Measurements from ENCODE around the gene UBAC2. TPM values are rescaled to one million over a fixed set of nuclear protein-coding genes. Genes with fewer than 3 reads are reported as not detected.
A peak's percentile ranks its signal among the peaks of the same experiment; 100 is the strongest.

UBAC2 gene
- total and polyA plus RNA-seq, 2 donors (not counting 3 experiments of a cell fraction or from before 2014, with no cell fraction given): 45.7 to 54.4 TPM

DNA sequence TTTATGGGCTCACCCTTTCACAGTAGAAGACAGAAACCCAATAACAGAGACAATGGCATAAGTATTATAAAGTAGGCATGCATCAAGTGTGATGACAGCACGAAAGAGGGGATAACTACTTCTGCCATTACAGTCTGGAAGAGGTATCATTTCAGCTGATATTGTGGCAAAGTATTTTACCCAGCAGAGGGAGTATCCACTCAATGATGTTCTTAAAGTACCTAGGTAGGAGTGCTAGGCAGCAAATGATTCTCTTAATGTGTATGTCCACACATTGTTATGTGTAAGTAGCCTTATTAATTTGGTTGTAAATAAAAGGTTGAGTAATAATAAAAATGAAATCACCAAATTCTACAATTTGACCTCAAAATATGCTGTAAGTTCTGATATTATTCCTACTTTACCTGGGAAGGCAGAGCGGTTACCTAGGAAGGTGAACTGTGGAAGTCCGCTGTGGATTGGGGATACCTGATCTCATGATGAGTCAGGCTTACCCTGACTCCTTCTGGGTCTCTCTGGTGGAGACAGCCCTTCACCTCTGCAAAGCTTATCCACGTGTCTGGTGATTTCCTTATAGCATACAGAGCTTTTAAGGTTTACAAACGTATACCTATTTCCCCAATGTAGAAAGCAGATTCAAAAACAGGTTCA lies 4.1 kb upstream of the UBAC2 start:
- CTCF ChIA-PET: interaction anchor here (1.0 to 8.2 kb wide), 5 partner anchors 10 to 209 kb away, joined by 3 to 65 read pairs (median 5); no protein-coding TSS in a partner anchor
- Histone ChIP-seq H3K9me1 (replicated peaks; ENCODE audit: control insufficient read depth, extremely low read depth, insufficient read depth, low read length) (no peaks in the 10 kb centered on the region), H3K9ac (replicated peaks; ENCODE audit: extremely low read depth, insufficient read depth, low read length) (no peak overlapping the region), H3K4me3 (replicated peaks in 1 of 3; ENCODE audit: insufficient read depth in 1 of 3, low read depth in 1 of 3, low read length in 3 of 3) (no peak overlapping the region), H3K9me3 (replicated peaks; ENCODE audit: control insufficient read depth, insufficient read depth, low read length) (no peaks in the 10 kb centered on the region), H3K4me2 (ENCODE audit: insufficient read depth, low read length) (no peak overlapping the region), H3K4me1 (ENCODE audit: control insufficient read depth, extremely low read depth, insufficient read depth, low read length) (no peaks in the 10 kb centered on the region), H3K36me3 (ENCODE audit: control insufficient read depth in 2 of 2, extremely low read depth in 1 of 2, insufficient read depth in 2 of 2, low read length in 2 of 2) (no peaks in the 10 kb centered on the region), H4K20me1 (replicated peaks; ENCODE audit: control insufficient read depth, extremely low read depth, insufficient read depth, low read length) (no peaks in the 10 kb centered on the region), H2AFZ (ENCODE audit: low read depth, low read length) (no peak overlapping the region), H3K27ac (ENCODE audit: insufficient read depth, low read depth, low read length) (no peak overlapping the region), H3K27me3 (ENCODE audit: control insufficient read depth in 2 of 2, insufficient read depth in 2 of 2, low read length in 2 of 2) (peaks cover under 1 to 3% of the 10 kb centered on the region in 2 experiments), H3K79me2 (ENCODE audit: control insufficient read depth, insufficient read depth, low read length) (peaks cover 6% of the 10 kb centered on the region)
- no peak for TF ChIP-seq POLR2AphosphoS5 (IDR thresholded peaks at IDR 0.05; ENCODE audit: insufficient read depth, low read depth, low read length)
- TF ChIP-seq GATA2 (IDR thresholded peaks at IDR 0.05; ENCODE audit: insufficient read depth, insufficient read length, low read depth, low read length): no peak
- TF ChIP-seq EZH2 (IDR thresholded peaks at IDR 0.05; ENCODE audit: borderline replicate concordance, low read depth, low read length, severe bottlenecking): no peak
- TF ChIP-seq FOS (IDR thresholded peaks at IDR 0.05; ENCODE audit: borderline replicate concordance, insufficient read depth, low read length): no peak
- no peak for TF ChIP-seq MYC (IDR thresholded peaks at IDR 0.05; ENCODE audit: low read depth, low read length)
- TF ChIP-seq, protein P1, sequence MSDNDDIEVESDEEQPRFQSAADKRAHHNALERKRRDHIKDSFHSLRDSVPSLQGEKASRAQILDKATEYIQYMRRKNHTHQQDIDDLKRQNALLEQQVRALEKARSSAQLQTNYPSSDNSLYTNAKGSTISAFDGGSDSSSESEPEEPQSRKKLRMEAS (IDR thresholded peaks at IDR 0.05; ENCODE audit: insufficient read depth, insufficient read length): no peak
- intact Hi-C loops (cut with micrococcal nuclease): no loop called here
- no TSS peak for BruUV-seq (replicated peaks)
- POLR2A ChIA-PET: no interaction called here
- dilution Hi-C loops (cut with MboI; ENCODE audit: extremely low pct_ligation_motif_present, low sequenced_read_pairs): no loop called here
- FAIRE-seq (no peak), DNase-seq (ENCODE audit: low read depth, low spot score) (peak; percentile 12)

DNA sequence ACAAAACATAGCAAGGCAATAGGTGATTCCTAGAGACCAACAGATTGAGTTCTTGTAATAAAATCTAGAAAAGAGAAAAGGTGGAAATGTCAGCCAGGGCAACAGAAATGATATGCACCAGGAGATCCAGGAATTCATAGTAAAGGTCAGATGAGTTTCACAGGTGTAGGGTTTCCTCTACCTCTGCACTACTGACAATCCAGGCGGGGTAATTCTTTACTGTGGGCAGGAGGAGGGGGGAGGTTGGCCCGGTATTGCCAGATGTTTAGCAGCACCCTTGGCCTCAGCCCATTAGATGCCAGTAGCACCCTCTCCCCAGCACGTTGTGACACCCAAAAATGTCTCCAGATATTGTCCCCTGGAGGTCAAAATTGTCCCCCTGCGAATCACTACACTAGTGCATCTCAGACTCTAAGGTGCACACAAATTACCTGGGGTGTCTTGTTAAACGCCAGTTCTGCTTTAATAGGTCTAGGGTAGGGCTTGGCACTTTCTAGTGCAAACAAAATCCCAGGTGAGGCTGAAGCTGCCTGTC lies 3.5 kb upstream of the UBAC2 start:
- intact Hi-C loops (cut with micrococcal nuclease) (no loop called here), dilution Hi-C loops (cut with MboI; ENCODE audit: extremely low pct_ligation_motif_present, low sequenced_read_pairs) (no loop called here)
- no peaks in the 10 kb centered on the region for H3K9me1 ChIP-seq (replicated peaks; ENCODE audit: control insufficient read depth, extremely low read depth, insufficient read depth, low read length)
- no peak overlapping the region for H3K27ac ChIP-seq (ENCODE audit: insufficient read depth, low read depth, low read length)
- no peaks in the 10 kb centered on the region for H3K9me3 ChIP-seq (replicated peaks; ENCODE audit: control insufficient read depth, insufficient read depth, low read length)
- H3K4me2 ChIP-seq (ENCODE audit: insufficient read depth, low read length): no peak overlapping the region
- no peak overlapping the region for H3K4me3 ChIP-seq (replicated peaks in 1 of 3; ENCODE audit: insufficient read depth in 1 of 3, low read depth in 1 of 3, low read length in 3 of 3)
- ChIA-PET CTCF (interaction anchor here (1.4 to 8.2 kb wide), 5 partner anchors 9 to 72 kb away, joined by 3 to 65 read pairs (median 5); no protein-coding TSS in a partner anchor), POLR2A (no interaction called here)
- H3K36me3 ChIP-seq (ENCODE audit: control insufficient read depth in 2 of 2, extremely low read depth in 1 of 2, insufficient read depth in 2 of 2, low read length in 2 of 2): no peaks in the 10 kb centered on the region
- no peak for DNase-seq (ENCODE audit: low read depth, low spot score)
- BruUV-seq (replicated peaks): no TSS peak
- no peak overlapping the region for H2AFZ ChIP-seq (ENCODE audit: low read depth, low read length)
- H3K4me1 ChIP-seq (ENCODE audit: control insufficient read depth, extremely low read depth, insufficient read depth, low read length): peaks cover 3% of the 10 kb centered on the region
- H3K27me3 ChIP-seq (ENCODE audit: control insufficient read depth in 2 of 2, insufficient read depth in 2 of 2, low read length in 2 of 2): peaks cover 0 to 3% of the 10 kb centered on the region in 2 experiments
- TF ChIP-seq POLR2A (IDR thresholded peaks at IDR 0.05; ENCODE audit: low read depth, low read length) (no peak), POLR2AphosphoS5 (IDR thresholded peaks at IDR 0.05; ENCODE audit: insufficient read depth, low read depth, low read length) (no peak), GATA2 (IDR thresholded peaks at IDR 0.05; ENCODE audit: insufficient read depth, insufficient read length, low read depth, low read length) (no peak)
- H3K79me2 ChIP-seq (ENCODE audit: control insufficient read depth, insufficient read depth, low read length): peaks cover 10% of the 10 kb centered on the region
- FAIRE-seq: no peak
- no peaks in the 10 kb centered on the region for H4K20me1 ChIP-seq (replicated peaks; ENCODE audit: control insufficient read depth, extremely low read depth, insufficient read depth, low read length)
- no peak overlapping the region for H3K9ac ChIP-seq (replicated peaks; ENCODE audit: extremely low read depth, insufficient read depth, low read length)
